ENCODE data around the gene ZNF155.
A peak's percentile ranks its signal among the peaks of the same experiment; 100 is the strongest.

- TF ChIP-seq SIN3A (IDR thresholded peaks at IDR 0.05; ENCODE audit: low read depth, low read length) (no peak), CHD2 (IDR thresholded peaks at IDR 0.05; ENCODE audit: borderline replicate concordance, low read depth, low read length) (peak; percentile 46; the same call in 1 of the 2 replicates), CTCF (IDR thresholded peaks at IDR 0.05 in 2 of 3, conservative IDR thresholded peaks at IDR 0.05 in 1 of 3; ENCODE audit: control insufficient read depth in 2 of 3, extremely low read depth in 1 of 3, insufficient read depth in 1 of 3, low read depth in 3 of 3, low read length in 3 of 3) (no peak), MAX (IDR thresholded peaks at IDR 0.05; ENCODE audit: low read depth, low read length) (no peak)
Measured at GRCh38 chr19:44025217-44025936, 41.4 kb downstream of the ZNF155 start, which contains the start of gene ZNF222.
